ENCODE data around the gene MRPL22. TPM values are rescaled to one million over a fixed set of nuclear protein-coding genes. Genes with fewer than 3 reads are reported as not detected.

MRPL22 gene
- total RNA-seq, 1 experiment from 2014 or later, result 94.0 TPM

DNA sequence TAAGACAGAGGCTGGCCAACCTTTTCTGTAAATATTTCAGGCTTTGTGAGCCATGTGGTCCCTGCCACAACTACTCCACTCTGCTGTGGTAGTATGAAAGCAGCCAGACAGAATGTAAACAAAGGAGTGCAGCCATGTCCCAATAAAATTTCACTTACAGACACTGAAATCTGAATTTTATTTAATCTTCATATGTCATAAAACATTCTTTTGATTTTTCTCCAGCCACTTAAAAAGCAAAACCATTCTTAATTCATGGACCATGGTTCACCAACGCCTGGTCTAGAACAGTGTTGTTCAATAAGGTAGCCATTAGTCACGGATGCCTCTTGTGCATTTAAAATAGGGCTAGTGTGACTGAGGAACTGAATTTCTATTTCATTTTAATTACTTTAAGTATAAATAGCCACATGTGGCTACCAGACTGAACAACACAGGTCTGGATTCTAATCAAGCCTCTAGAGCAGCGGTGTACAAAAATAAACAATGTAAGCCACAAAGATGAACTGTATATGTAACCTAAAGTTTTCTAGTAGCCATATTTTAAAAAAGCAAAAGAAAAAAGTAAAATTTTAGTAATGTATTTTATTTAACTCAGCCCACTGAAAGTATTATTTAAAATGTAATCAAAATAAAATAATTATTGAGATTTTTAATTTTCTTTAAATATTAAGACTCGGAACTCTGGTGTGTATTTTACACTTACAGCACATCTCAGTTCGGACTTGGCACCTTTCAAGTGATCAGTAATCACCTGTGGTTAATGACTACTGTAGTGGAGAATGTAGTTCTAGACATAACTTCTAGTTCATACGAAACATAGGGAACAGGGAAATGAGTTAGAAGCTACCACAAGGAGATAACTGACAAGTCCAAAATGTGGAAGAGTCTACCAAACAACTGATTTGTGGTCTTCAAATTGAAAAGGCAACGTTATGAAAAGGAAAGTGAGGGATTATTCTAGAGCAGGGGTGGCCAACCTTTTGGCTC lies 17.1 kb upstream of the MRPL22 start:
- no peaks in the 10 kb centered on the region for H3K9me2 ChIP-seq (ENCODE audit: insufficient read depth)
- no peaks in the 10 kb centered on the region for H3K79me2 ChIP-seq (ENCODE audit: low read depth)
- H3K4me3 ChIP-seq, result no peak overlapping the region
- peaks cover 40% of the 10 kb centered on the region for H3K36me3 ChIP-seq (ENCODE audit: low read depth)
- H3K4me2 ChIP-seq, result no peak overlapping the region
- H3F3A ChIP-seq (ENCODE audit: insufficient read depth, low read depth), result no peaks in the 10 kb centered on the region
- intact Hi-C loops (cut with micrococcal nuclease; ENCODE audit: unreplicated experiment), result no loop called here
- H2AFZ ChIP-seq, result no peak overlapping the region
- CTCF ChIA-PET, result no interaction called here
- peaks cover 4% of the 10 kb centered on the region; the same call in 1 of the 2 replicates for H4K20me1 ChIP-seq (ENCODE audit: insufficient read depth)
- DNase-seq, result no peak
- TF ChIP-seq, protein P1, sequence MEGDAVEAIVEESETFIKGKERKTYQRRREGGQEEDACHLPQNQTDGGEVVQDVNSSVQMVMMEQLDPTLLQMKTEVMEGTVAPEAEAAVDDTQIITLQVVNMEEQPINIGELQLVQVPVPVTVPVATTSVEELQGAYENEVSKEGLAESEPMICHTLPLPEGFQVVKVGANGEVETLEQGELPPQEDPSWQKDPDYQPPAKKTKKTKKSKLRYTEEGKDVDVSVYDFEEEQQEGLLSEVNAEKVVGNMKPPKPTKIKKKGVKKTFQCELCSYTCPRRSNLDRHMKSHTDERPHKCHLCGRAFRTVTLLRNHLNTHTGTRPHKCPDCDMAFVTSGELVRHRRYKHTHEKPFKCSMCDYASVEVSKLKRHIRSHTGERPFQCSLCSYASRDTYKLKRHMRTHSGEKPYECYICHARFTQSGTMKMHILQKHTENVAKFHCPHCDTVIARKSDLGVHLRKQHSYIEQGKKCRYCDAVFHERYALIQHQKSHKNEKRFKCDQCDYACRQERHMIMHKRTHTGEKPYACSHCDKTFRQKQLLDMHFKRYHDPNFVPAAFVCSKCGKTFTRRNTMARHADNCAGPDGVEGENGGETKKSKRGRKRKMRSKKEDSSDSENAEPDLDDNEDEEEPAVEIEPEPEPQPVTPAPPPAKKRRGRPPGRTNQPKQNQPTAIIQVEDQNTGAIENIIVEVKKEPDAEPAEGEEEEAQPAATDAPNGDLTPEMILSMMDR (conservative IDR thresholded peaks at IDR 0.05), result no peak
- no peak for TF ChIP-seq EZH2 (IDR thresholded peaks at IDR 0.05; ENCODE audit: low read depth)
- no peaks in the 10 kb centered on the region for H3K27me3 ChIP-seq (ENCODE audit: insufficient read depth, low read depth)
- no peaks in the 10 kb centered on the region for H3K9me3 ChIP-seq (ENCODE audit: insufficient read depth, low read depth)
- POLR2A ChIA-PET (ENCODE audit: unreplicated experiment), result no interaction called here
- no TSS peak for BruUV-seq (replicated peaks)
- no peak overlapping the region for H3K27ac ChIP-seq
- H3K4me1 ChIP-seq (replicated peaks; ENCODE audit: insufficient read depth), result no peaks in the 10 kb centered on the region

DNA sequence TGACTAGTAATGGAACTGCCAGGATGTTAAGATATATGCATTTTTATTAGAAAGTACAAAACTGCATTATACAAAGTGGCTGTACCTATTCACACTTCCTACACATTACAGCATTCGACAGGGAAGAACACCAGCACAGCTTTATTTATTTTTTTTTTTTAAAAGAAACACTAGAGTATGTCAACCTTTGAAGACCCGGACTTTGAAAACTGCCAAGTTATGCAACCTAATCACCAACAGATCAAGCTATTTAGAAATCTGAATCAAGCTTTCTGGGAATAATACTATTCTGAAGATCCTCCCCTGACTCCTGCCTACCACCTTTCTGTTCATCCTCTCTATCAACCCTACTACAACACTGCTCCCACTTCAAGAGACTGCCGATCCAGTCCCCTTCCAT lies 7.3 kb upstream of the MRPL22 start:
- H2AFZ ChIP-seq, result no peak overlapping the region
- H3K27me3 ChIP-seq (ENCODE audit: insufficient read depth, low read depth), result no peaks in the 10 kb centered on the region
- H4K20me1 ChIP-seq (ENCODE audit: insufficient read depth), result no peaks in the 10 kb centered on the region
- no peak overlapping the region for H3K4me3 ChIP-seq
- intact Hi-C loops (cut with micrococcal nuclease; ENCODE audit: unreplicated experiment), result no loop called here
- DNase-seq, result no peak
- no TSS peak for BruUV-seq (replicated peaks)
- H3K27ac ChIP-seq, result no peak overlapping the region
- TF ChIP-seq, protein P1 (conservative IDR thresholded peaks at IDR 0.05), result no peak
- no peak for TF ChIP-seq EZH2 (IDR thresholded peaks at IDR 0.05; ENCODE audit: low read depth)
- H3K9me2 ChIP-seq (ENCODE audit: insufficient read depth), result no peaks in the 10 kb centered on the region
- H3K4me1 ChIP-seq (replicated peaks; ENCODE audit: insufficient read depth), result peaks cover 11% of the 10 kb centered on the region; the same call in 1 of the 2 replicates
- ChIA-PET POLR2A (ENCODE audit: unreplicated experiment) (no interaction called here), CTCF (no interaction called here)
- peaks cover 29% of the 10 kb centered on the region for H3K79me2 ChIP-seq (ENCODE audit: low read depth)
- peaks cover 25% of the 10 kb centered on the region for H3K36me3 ChIP-seq (ENCODE audit: low read depth)
- no peaks in the 10 kb centered on the region for H3F3A ChIP-seq (ENCODE audit: insufficient read depth, low read depth)
- H3K4me2 ChIP-seq, result no peak overlapping the region
- H3K9me3 ChIP-seq (ENCODE audit: insufficient read depth, low read depth), result no peaks in the 10 kb centered on the region

DNA sequence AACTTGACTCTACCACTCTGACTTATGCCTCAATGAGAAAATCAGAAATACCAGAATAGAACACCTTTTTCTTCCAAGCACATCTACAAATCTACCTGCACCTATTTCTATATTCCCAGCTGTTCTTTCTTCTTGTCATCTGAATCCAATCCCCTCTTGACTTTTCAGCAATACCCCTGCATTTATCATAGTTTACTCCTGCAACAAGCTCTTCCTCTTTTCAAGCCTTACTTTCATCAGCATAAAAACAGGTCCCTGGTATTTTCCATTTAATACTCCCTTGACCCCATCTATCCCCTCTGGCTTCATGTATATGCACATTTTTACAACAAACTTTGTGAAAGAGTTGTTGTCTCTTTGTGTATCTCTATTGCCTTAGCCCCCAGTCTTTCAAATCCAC lies 6.0 kb upstream of the MRPL22 start:
- H2AFZ ChIP-seq, result no peak overlapping the region
- no peak for DNase-seq
- ChIA-PET CTCF (no interaction called here), POLR2A (ENCODE audit: unreplicated experiment) (no interaction called here)
- H4K20me1 ChIP-seq (ENCODE audit: insufficient read depth), result no peaks in the 10 kb centered on the region
- TF ChIP-seq, protein P1 (conservative IDR thresholded peaks at IDR 0.05), result no peak
- TF ChIP-seq EZH2 (IDR thresholded peaks at IDR 0.05; ENCODE audit: low read depth), result no peak
- H3K27me3 ChIP-seq (ENCODE audit: insufficient read depth, low read depth), result no peaks in the 10 kb centered on the region
- H3K27ac ChIP-seq, result no peak overlapping the region
- H3K79me2 ChIP-seq (ENCODE audit: low read depth), result peaks cover 29% of the 10 kb centered on the region
- peaks cover 25% of the 10 kb centered on the region for H3K36me3 ChIP-seq (ENCODE audit: low read depth)
- H3K9me3 ChIP-seq (ENCODE audit: insufficient read depth, low read depth), result no peaks in the 10 kb centered on the region
- H3F3A ChIP-seq (ENCODE audit: insufficient read depth, low read depth), result no peaks in the 10 kb centered on the region
- H3K9me2 ChIP-seq (ENCODE audit: insufficient read depth), result no peaks in the 10 kb centered on the region
- no peak overlapping the region for H3K4me3 ChIP-seq
- no TSS peak for BruUV-seq (replicated peaks)
- intact Hi-C loops (cut with micrococcal nuclease; ENCODE audit: unreplicated experiment), result loop anchor here (5.0 kb wide), 1 partner anchor 173 kb away; no protein-coding TSS in a partner anchor
- H3K4me2 ChIP-seq, result no peak overlapping the region
- H3K4me1 ChIP-seq (replicated peaks; ENCODE audit: insufficient read depth), result peaks cover 11% of the 10 kb centered on the region; the same call in 1 of the 2 replicates

All from PC-9 (cell line).